BLaER1 treated with 17β-estradiol and CSF1 and Interleukin-3, amounts not matched to agents 10 nM and 100 nM (cell line): ENCODE measurements around the gene TSPO.

Source experiments
- H3K27ac ChIP-seq, 11 experiments: shearing (Covaris generic); formaldehyde crosslinking; 2 replicates each; pipeline ENCODE4 v1.8.1; 2022
- H3K27me3 ChIP-seq, 11 experiments: shearing (Covaris generic); formaldehyde crosslinking; 2 replicates each; pipeline ENCODE4 v1.8.1; 2022
- H3K36me3 ChIP-seq, 11 experiments: shearing (Covaris generic); formaldehyde crosslinking; 2 replicates each; pipeline ENCODE4 v1.8.1; 2022
- H3K4me1 ChIP-seq, 10 experiments: shearing (Covaris generic); formaldehyde crosslinking; 2 replicates each; pipeline ENCODE4 v1.8.1; 2022
- H3K4me2 ChIP-seq, 11 experiments: shearing (Covaris generic); formaldehyde crosslinking; 2 replicates each; pipeline ENCODE4 v1.8.1; 2022
- H3K4me3 ChIP-seq, 10 experiments: shearing (Covaris generic); formaldehyde crosslinking; 2 replicates each; pipeline ENCODE4 v1.8.1; 2022
- H3K9ac ChIP-seq, 11 experiments: shearing (Covaris generic); formaldehyde crosslinking; 2 replicates each; pipeline ENCODE4 v1.8.1; 2022
- H3K9me3 ChIP-seq, 11 experiments: shearing (Covaris generic); formaldehyde crosslinking; replicated peaks in 1 of 11; 2 replicates each; pipeline ENCODE4 v1.8.1; 2022
- H4K20me1 ChIP-seq, 11 experiments: shearing (Covaris generic); formaldehyde crosslinking; 2 replicates each; pipeline ENCODE4 v1.8.1; 2022
- Cebpa-rat ChIP-seq, 11 experiments: shearing (Covaris generic); IDR thresholded peaks; 2 replicates each; pipeline ENCODE4 v1.8.1; 2022

Gene TSPO

DNA sequence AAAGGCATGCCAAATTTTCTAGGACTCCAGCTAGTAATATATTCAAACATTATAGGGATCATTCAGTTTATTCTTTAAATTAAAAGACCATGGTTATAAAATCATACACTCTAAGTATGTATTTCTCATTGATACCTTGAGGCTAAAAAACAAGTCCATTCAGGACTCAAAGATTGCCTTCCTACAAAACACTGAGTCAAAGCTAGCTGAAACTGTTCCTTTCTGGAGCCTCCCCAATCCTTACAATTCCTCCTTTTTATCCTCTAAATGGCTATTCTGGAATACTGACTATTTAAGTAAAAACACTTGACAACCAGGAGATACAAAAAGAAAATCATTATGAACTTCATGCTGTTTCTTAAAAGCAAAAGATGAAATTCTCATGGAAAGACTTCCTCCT, 40.5 kb downstream of the TSPO start:
- no peak overlapping the region for H3K4me3 ChIP-seq
- H3K36me3 ChIP-seq: no peaks in the 10 kb centered on the region; a peak in 1 of 22 replicates
- no peak overlapping the region for H3K27ac ChIP-seq
- no peaks in the 10 kb centered on the region for H4K20me1 ChIP-seq
- peaks cover 6 to 13% (median 10%) of the 10 kb centered on the region in 11 experiments; a peak in 18 of 22 replicates for H3K9me3 ChIP-seq
- no peaks in the 10 kb centered on the region for H3K27me3 ChIP-seq
- TF ChIP-seq Cebpa-rat (IDR thresholded peaks at IDR 0.05): no peak
- H3K4me2 ChIP-seq: no peak overlapping the region
- H3K4me1 ChIP-seq: peaks cover 3 to 10% (median 8%) of the 10 kb centered on the region in 10 experiments; a peak in 18 of 20 replicates
- no peak overlapping the region for H3K9ac ChIP-seq

DNA sequence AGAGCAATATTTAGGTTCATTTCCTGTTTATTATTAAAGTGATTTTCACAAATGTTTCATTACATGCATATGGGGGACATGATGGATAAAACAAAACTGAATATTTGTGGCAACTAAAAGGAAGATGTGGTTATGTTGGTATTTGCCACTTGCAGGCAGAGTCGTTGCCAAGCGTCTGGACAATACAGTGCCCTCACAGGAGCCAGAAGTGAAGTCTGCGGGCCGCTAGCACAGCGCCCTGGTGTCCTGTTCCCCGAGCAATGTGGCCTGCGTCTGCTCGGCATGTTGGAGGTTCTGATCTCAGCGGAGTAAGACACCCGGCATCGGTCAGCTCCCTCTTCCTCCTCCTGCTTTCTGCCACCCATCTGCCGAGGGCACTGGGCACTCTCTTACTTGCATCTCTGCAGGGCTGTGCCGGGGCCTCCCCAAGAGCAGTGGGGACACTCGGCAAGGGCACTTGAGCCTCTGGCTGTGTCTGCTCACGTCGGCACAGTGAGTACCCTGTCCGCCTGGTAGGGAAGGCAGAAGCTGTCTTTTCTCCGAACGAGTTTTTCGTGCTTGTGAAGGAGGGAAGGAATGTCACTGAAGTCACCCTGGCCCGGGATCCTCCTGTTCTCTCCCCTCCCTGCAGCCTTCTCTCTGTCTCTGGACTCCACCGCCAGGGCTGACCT, 46.0 kb downstream of the TSPO start:
- no peaks in the 10 kb centered on the region for H3K36me3 ChIP-seq
- H3K4me2 ChIP-seq: peak overlapping the region in 9 of 11 experiments; percentile 15 to 41 (median 31); a peak in 14 of 22 replicates
- H3K9ac ChIP-seq: no peak overlapping the region
- H3K9me3 ChIP-seq: no peaks in the 10 kb centered on the region
- H3K27me3 ChIP-seq: no peaks in the 10 kb centered on the region
- H4K20me1 ChIP-seq: no peaks in the 10 kb centered on the region
- no peak overlapping the region for H3K27ac ChIP-seq
- H3K4me1 ChIP-seq: peaks cover 5 to 14% (median 12%) of the 10 kb centered on the region in 10 experiments; a peak in 16 of 20 replicates
- no peak for TF ChIP-seq Cebpa-rat (IDR thresholded peaks at IDR 0.05)
- no peak overlapping the region for H3K4me3 ChIP-seq

DNA sequence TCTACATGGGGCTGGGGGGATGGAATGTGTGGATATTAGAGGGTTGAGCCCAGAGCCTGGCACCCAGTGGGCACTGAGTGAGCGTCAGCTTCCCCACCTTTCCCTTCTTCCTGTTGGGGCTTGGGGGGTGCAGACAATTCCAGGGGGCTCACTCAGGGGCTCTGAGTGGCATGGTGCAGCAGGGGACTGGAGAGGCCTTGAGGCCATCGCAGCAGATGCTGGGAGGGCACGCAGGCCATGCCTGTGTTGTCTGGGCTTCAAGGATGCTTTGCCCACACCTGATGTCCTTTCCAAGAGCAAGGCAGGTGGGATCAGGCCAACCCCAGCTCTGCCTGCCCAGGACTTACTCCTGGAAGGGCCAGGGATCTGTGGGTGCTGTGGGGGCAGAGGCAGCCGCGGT, 46.8 kb downstream of the TSPO start:
- Histone ChIP-seq H3K4me3 (no peak overlapping the region), H3K9me3 (no peaks in the 10 kb centered on the region), H3K4me1 (peaks cover 5 to 14% (median 12%) of the 10 kb centered on the region in 10 experiments; a peak in 16 of 20 replicates), H3K36me3 (no peaks in the 10 kb centered on the region), H3K4me2 (no peak overlapping the region), H3K9ac (no peak overlapping the region), H3K27ac (no peak overlapping the region), H4K20me1 (no peaks in the 10 kb centered on the region), H3K27me3 (no peaks in the 10 kb centered on the region)
- TF ChIP-seq Cebpa-rat (IDR thresholded peaks at IDR 0.05): no peak

DNA sequence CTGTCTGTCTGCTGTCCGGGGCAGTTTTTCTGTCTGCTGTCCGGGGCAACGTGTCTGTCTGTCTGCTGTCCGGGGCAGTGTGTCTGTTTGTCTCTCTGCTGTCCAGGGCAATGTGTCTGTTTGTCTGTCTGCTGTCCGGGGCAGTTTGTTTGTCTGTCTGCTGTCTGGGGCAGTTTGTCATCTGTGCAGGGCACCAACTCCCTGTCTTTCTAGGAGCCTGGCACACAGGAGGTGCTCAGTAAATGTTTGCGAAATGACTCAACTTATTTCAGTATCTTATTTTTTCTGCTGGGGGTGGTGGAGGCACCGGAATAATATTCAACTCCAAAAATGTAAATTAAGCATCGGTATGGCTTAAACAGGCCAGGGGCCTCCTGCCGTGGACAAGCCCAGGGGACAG, 47.6 kb downstream of the TSPO start:
- no peaks in the 10 kb centered on the region for H3K9me3 ChIP-seq
- H3K4me1 ChIP-seq: peaks cover 5 to 14% (median 12%) of the 10 kb centered on the region in 10 experiments; a peak in 16 of 20 replicates
- no peak overlapping the region for H3K27ac ChIP-seq
- H3K27me3 ChIP-seq: no peaks in the 10 kb centered on the region
- no peak overlapping the region for H3K4me3 ChIP-seq
- no peak overlapping the region for H3K9ac ChIP-seq
- no peak overlapping the region for H3K4me2 ChIP-seq
- H3K36me3 ChIP-seq: no peaks in the 10 kb centered on the region
- no peak for TF ChIP-seq Cebpa-rat (IDR thresholded peaks at IDR 0.05)
- H4K20me1 ChIP-seq: no peaks in the 10 kb centered on the region

- Histone ChIP-seq H3K4me2 (no peak overlapping the region), H3K36me3 (no peaks in the 10 kb centered on the region), H3K27ac (no peak overlapping the region), H3K4me1 (peaks cover 5 to 14% (median 12%) of the 10 kb centered on the region in 10 experiments; a peak in 16 of 20 replicates), H3K27me3 (no peaks in the 10 kb centered on the region), H3K4me3 (no peak overlapping the region), H3K9ac (no peak overlapping the region), H3K9me3 (no peaks in the 10 kb centered on the region), H4K20me1 (no peaks in the 10 kb centered on the region)
- TF ChIP-seq Cebpa-rat (IDR thresholded peaks at IDR 0.05): no peak
These were observed 48.2 kb downstream of the TSPO start for GRCh38 chr22:43199541-43199940.

GRCh38 chr22:43200031-43200430, 48.7 kb downstream of the TSPO start:
- H3K9ac ChIP-seq: no peak overlapping the region
- no peaks in the 10 kb centered on the region for H3K36me3 ChIP-seq
- TF ChIP-seq Cebpa-rat (IDR thresholded peaks at IDR 0.05): no peak
- no peaks in the 10 kb centered on the region for H4K20me1 ChIP-seq
- H3K4me1 ChIP-seq: peaks cover 5 to 15% (median 12%) of the 10 kb centered on the region in 10 experiments; a peak in 16 of 20 replicates
- no peaks in the 10 kb centered on the region for H3K9me3 ChIP-seq
- no peak overlapping the region for H3K4me3 ChIP-seq
- H3K27ac ChIP-seq: no peak overlapping the region
- no peaks in the 10 kb centered on the region for H3K27me3 ChIP-seq
- H3K4me2 ChIP-seq: no peak overlapping the region

DNA sequence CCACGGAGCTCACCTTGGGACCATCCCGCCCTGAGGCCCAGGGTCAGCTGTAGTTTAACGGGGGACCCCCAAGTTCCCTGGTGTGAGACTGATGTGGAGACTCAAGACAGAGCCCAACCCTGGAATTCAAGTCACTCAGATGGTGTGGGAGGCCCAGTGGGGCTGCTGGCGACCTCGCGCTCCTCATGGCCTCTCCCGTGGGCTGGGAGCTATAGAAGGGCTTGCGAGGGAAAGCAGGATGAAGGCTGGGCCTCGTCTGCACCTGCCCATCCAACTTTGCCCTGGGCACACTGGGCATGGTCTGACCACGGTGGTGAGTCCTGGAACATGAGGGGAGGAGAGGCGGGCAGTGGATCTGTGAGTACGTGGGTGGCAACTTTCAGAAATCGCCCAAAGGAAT, 49.2 kb downstream of the TSPO start:
- H3K4me3 ChIP-seq: no peak overlapping the region
- no peak overlapping the region for H3K27ac ChIP-seq
- no peaks in the 10 kb centered on the region for H3K27me3 ChIP-seq
- H3K9me3 ChIP-seq: no peaks in the 10 kb centered on the region
- TF ChIP-seq Cebpa-rat (IDR thresholded peaks at IDR 0.05): no peak
- H4K20me1 ChIP-seq: no peaks in the 10 kb centered on the region
- H3K4me2 ChIP-seq: no peak overlapping the region
- H3K4me1 ChIP-seq: peaks cover 5 to 20% (median 13%) of the 10 kb centered on the region in 10 experiments; a peak in 16 of 20 replicates
- H3K9ac ChIP-seq: no peak overlapping the region
- no peaks in the 10 kb centered on the region for H3K36me3 ChIP-seq

DNA sequence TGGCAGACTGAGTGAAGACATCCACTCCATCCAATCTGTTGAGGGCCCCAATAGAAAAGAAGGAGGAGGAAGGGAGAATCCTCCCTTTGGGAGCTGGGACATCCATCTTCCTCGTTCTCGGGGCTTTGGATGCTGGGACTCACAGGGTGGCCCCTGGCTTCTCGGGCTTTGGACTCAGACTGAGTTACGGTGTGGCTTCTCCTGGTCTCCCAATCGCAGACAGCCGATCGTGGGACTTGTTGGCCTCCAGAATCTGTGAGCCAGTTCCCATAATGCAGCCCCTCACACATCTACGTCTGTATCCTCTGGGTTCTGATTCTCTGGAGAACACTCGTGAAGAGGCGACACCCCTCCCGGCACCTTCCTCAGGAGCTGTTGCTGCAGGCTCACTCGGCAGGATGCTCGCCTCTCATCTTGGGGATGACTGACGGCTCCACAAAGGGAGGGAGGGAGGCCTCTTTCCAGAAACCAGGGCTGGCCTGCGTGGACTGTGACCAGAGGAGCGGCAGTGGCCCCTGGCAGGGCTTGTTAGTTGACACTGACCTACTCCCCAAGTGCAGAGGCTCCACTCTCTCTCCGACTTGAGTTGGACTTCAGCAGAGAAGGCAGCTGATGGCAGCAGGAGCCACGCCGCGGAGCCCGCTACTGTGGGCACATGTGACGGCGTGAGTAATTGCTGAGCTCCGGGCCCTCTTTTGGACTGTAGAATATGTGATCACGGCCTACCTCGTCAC, 50.3 kb downstream of the TSPO start:
- no peaks in the 10 kb centered on the region for H3K36me3 ChIP-seq

DNA sequence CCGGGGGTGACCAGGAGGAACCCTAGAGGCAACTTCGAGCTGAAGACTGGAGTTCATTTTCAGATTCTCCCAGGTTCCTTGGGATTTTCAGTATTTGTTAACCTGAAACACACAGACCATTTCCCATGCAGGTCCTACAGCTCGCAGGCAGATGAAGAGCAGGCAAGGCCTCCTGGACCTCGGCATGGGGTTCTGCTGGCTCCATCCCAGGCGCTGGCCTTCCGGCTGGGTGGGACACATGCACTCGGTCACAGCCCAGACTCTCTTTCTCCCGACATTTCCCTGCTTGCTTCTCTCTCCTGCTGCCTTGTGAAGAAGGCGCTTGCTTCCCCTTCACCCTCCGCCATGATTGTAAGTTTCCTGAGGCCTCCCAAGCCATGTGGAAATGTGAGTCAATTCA, 51.0 kb downstream of the TSPO start:
- Histone ChIP-seq H3K27me3 (no peaks in the 10 kb centered on the region), H3K4me3 (no peak overlapping the region), H3K9ac (no peak overlapping the region), H3K27ac (no peak overlapping the region), H3K4me2 (no peak overlapping the region), H4K20me1 (no peaks in the 10 kb centered on the region), H3K9me3 (no peaks in the 10 kb centered on the region), H3K4me1 (peaks cover 9 to 26% (median 18%) of the 10 kb centered on the region in 10 experiments; a peak in 19 of 20 replicates), H3K36me3 (no peaks in the 10 kb centered on the region)
- TF ChIP-seq Cebpa-rat (IDR thresholded peaks at IDR 0.05): no peak

More for the DNA sequence above, 50.3 kb downstream of the TSPO start:
- Histone ChIP-seq H3K4me2 (no peak overlapping the region), H3K4me1 (peaks cover 11 to 26% (median 18%) of the 10 kb centered on the region in 10 experiments), H3K27ac (no peak overlapping the region), H4K20me1 (no peaks in the 10 kb centered on the region), H3K9me3 (no peaks in the 10 kb centered on the region), H3K27me3 (no peaks in the 10 kb centered on the region), H3K4me3 (no peak overlapping the region), H3K9ac (no peak overlapping the region)
- TF ChIP-seq Cebpa-rat (IDR thresholded peaks at IDR 0.05): no peak
